KG1 (cell line): ENCODE measurements around the gene RNF38.
"Not testable (repeated sequence)": the region's sequence is repeated elsewhere in the genome, so short reads cannot be mapped to it uniquely, and the experiment has no call there.

Experiments
- DNase-seq: peaks from one replicate; lab custom pipeline; 2025; lab: John Stamatoyannopoulos, UW

The RNF38 gene

DNA sequence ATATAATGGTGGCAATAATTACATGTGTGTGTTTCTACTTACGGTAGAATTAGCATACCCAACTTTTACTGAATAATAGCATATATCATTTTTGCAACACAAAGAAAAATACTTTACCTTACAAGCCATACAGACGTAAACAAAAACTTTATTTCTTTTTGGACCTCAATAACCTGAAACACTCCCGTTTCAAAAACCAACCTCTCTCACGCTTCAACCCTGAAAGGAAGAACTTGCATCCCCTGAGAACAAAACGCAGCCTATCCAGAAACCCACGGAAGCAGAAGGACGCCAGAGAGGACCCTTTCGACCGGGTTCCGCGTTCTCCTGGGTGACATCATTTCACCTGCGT is at the start of gene RNF38:
TSS of gene RNF38 (minus strand) at position 290 of the 352 bp plus-strand sequence. CDS start at position 129, 161 bp downstream.
- DNase-seq: no peak

DNA sequence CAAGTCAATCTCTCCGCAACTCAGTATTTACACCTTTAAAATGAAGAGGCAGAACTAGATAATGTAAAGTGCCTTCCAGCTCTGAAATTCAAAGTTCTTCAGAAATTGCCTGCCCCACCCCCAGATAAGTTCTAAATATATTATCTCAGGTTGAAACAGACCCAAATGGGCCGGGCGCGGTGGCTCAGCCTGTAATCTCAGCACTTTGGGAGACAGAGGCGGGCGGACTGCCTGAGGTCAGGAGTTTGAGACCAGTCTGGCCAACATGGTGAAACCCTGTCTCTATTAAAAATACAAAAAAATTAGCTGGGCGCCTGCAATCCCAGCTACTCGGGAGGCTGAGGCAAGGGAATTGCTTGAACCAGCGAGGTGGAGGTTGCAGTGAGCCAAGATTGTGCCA is 48.5 kb upstream of the RNF38 start:
- DNase-seq: not testable (repeated sequence)

DNA sequence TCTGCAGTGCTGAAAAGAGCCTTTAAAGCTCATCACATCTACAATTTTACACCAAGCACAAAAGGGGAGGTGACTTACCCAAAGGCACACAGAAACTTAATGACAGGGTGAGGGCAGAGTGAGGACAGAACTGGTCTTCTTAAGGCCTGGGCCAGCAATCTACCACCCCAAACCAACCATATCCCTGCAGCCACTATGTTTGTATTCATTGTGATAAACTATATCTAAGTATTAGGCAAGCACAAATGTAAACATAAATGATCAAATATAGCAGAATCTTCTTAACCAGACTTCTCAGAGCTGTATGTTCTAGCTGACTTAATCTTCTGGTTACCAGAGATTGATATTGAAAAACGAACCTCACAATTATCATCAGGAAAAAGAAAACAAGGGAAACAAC is 47.9 kb upstream of the RNF38 start:
- DNase-seq: no peak

DNA sequence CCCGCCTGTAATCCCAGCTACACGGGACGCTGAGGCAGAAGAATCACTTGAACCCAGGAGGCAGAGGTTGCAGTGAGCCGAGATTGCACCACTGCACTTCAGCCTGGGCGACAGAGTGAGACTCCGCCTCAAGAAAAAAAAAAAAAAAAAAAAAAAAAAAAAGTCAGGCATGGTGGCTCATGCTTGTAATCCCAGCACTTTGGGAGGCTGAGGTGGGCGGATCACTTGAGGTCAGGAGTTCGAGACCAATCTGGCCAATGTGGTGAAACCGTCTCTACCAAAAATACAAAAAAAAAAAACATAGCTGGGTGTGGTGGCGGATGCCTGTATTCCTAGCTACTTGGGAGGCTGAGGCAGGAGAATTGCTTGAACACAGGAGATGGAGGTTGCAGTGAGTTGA is 46.6 kb upstream of the RNF38 start:
- not testable (repeated sequence) for DNase-seq

DNA sequence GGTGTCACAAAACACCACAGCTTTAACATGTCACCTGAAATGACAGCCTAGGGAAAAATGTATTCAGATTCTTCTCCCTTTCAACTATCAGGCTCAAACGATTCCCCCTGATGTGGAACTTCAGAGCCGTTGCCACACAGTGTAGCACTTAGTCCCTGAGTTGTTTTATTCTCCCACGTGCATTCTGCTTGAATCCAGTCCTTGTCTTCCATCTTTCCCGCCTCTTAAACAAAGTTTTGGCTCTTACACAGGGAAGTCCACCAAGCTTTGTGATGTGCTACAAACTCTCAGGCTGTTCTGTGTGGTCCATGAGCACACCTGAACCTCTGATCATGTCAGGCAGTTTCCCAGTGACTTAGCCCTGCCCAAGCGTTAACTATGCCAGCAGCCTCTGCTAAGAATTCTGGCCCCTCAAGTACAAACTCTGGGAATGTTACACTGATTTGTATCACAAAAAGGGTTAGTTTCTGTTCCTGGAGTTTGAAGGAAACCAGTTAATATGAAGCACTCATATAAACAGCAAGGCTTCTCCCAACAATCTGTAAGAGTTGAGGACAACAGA is 45.8 kb upstream of the RNF38 start:
- DNase-seq: no peak

DNA sequence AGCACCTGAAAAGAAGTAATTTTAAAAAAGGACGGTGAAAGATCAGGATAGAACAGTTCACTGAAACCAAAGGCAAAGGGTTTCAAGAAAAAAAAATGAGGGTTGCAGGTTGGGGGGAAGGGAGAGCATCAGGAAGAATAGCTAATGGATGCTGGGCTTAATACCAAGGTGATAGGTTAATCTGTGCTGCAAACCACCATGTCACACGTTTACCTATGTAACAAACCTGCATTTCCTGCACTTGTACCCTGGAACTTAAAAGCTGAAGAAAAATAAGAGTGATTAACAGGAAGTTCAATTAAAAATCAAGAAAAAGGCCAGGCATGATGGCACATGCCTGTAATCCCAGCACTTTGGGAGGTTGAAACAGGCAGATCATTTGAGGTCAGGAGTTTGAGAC is 44.1 kb upstream of the RNF38 start:
- DNase-seq: no peak

DNA sequence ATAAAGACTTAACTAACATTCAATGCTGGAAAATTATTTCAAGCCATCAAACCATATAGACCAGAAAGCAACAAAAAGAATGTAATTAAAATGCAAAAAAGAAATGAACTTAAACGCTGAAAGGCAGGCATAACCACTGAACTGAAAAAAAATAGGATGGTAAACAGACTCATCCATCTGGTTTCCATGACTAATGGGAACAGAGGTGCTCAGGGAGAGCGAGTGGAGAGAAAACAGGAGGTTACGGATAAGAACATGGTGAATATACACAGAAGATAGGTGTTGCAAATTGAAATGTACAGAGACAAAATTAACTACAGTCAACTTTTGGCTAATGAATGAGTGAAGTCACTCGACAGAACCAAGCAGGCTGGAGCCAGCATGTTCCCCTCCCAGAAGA is 43.5 kb upstream of the RNF38 start:
- DNase-seq: no peak

DNA sequence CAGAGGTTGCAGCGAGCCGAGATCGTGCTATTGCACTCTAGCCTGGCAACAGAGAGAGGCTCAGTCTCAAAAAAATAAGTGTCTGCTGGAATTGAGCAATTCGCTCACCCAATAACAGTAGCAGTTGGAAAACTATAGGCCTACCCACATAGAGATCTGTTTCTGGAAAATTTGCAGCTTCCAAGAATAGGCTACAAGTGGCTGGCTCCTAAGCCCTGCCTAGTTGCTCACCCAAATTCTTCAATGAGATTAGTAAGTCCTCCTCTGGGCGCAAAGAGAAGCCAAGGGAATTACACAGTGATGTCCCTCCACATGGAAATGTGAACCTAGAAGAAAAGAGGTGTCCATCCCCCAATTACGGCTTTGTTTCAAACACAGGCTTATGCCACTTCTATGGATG is 42.6 kb upstream of the RNF38 start:
- no peak for DNase-seq

DNA sequence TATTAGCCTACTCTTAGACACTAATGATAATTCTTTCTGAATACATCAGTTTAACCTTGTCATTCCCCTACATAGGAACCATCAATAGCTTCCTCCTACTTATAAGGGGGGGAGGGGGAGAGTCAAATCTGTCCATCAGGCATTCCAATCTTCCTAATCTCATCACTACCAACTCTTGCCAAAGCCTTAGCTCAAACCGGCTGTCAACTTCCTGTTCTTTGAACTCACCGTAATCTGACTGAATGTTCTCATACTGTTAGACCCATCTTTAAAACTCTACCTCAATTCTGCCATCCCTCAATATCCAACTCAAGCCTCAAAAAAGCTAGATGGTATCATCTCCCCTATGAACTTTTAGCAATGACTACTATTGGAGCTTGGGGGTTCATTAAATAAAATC is 41.9 kb upstream of the RNF38 start:
- no peak for DNase-seq

DNA sequence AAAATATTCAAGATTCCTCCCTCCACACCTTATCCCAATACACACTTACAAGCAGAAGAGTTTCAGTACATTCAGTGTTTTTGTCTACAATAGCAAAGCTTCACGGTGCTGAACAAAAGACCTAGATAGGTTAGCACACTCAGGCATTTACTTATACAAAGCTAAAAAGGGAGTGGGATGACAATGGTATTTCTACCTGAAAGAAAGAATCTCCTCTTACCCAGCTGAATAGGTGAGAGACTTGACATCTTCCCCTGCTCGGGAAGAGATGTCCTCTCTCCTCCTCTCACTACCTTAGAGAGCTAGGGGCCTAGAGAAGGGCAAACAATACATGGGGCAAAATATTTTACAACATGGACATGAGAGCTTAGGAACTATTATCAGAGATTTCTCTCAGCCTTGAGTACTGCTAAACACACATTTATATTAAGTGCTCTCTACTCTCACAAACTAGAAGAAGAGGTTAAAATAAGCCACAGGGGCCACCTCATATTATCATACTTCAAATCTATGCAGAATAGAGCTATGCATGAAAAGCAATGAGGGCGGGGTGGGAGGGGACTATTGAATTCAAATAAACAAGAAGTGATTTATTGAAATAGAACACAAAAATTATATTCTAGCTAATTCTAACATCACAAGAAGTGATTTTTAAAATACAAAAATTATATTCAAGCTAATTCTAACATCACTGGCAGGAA is 38.6 kb upstream of the RNF38 start:
- no peak for DNase-seq

DNA sequence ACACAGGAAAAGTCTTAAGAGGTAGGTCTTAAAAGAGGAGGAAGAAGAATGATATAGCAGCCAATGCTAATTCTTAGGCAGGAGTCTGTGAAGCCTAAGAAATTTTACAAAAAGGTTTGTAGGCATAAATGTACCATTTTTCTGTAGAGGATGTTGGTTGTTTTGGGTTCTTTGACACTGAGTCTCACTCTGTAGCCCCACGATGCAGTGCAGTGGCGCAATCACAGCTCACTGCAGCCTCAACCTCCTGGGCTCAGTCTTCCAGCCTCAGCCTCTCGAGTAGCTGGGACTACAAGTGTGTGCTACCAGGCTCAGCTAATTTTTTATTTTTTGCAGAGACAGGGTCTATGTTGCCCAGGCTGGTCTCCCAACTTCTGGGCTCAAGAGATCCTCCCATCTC is 37.7 kb upstream of the RNF38 start:
- no peak for DNase-seq

DNA sequence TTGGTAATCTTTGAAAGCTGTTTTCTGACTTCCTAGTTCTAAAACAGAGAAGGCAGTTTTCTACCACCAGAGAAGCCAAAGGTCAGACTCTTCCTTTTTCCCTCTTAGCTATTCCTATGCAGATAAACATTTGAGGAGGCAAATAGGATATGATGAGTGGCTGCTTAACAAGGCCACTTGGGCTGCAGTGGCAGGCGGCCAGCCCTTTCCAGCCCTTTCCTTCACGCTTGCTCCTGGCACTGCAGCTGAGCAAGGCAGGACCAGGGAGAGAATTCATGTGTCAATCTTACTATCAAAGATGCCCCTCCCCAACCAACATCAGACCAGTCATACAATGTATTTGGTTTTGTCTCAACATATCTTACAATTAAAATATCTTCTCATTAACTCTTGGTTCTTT is 36.8 kb upstream of the RNF38 start:
- DNase-seq: no peak

DNA sequence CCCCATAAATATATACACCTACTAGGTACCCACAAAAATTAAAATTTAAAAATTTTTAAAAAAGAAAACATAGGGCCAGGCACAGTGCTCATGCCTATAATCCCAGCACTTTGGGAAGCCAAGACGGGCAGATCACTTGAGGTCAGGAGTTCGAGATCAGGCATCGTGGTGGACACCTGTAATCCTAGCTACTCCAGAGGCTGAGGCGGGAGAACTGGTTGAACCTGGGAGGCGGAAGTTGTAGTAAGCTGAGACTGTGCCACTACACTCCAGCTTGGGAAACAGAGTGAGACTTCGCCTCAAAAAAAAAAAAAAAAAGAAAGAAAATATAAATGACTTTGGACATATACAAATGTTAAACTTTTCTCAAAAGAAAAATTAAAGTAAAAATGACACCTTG is 33.3 kb upstream of the RNF38 start:
- no peak for DNase-seq

DNA sequence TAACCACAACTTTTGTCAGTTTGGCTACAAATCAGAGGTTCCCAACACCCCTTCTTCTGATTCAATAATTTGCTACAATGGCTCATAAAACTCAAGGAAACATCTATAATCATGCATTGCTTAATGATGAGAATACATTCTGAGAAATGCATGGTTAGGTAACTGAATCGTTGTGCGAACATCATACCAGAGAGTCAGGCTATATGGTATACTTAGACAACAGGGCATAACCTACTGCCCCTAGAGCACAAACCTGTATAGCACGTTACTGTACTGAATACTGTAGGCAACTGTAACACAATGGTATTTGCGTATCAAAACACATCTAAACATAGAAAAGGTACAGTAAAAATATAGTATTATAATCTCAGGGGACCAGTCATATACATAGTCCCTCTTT is 31.0 kb upstream of the RNF38 start:
- DNase-seq: no peak

DNA sequence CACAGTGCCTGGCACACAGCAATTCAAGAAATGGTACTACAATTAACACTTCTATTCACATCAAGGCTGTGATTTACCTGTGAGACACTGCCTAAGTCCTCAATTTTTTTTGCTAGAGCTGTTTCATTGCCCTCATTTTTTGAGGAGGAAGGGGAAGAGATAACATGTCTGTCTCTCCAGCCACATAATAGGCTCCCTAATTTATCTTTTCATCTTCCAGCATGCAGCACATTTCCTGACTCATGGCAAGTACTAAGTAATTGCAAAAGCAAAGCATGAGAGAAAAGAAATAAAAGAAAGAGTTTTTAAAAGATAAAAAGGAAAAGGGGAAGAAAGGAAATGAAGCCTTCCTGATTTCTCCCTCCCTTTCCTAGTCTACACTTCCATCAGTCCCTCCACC is 26.9 kb upstream of the RNF38 start:
- no peak for DNase-seq

DNA sequence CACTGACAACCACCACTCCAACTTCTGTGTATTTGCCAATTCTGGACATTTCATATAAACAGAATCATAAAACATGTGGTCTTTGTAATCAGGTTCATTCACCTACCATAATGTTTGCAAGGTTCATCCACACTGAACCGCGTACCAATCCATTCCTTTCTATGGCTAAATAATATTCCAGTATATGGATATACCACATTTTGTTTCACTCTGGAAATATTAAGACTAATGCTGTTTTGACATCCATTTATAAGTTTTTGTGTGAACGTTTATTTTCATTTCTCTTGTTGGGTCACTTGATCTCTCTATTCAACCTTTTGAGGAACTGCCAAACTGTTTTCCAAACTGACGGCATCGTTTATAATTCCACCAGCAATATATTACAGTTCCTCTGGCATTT is 26.3 kb upstream of the RNF38 start:
- DNase-seq: no peak

DNA sequence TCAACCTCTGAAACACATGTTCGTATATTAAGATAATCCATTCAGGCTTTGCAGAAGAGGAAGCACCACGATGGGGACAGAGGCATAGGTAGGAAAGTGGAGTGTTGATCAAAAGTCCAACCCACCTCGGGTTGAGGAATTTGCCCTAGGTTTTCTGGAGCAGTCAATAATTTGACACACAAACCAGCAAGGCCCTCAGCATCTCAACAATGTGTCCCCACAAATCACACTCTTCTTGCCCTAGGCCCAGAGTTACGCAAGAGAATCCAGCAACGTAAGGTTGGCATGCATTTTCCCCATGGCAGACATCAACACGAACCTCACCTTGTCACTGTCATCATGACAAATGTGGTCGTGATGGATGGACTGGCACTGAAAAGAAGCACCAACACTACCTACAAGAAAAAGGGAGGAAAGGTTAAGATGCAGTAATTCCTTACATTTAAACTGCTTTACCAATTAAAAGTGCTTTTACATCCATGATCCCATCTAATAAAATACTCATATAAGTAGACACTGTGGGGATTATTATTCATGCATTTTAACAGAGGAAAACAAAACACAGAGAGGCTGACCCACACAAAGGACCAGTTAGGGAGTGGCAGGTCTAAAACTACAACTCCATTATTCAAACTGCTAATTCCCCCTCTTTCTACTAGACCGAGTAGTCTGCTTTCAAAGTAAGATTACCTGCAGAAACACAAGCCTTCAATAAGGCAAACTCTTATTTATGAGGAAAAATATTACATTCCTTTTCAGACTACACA is 24.4 kb upstream of the RNF38 start:
- no peak for DNase-seq

DNA sequence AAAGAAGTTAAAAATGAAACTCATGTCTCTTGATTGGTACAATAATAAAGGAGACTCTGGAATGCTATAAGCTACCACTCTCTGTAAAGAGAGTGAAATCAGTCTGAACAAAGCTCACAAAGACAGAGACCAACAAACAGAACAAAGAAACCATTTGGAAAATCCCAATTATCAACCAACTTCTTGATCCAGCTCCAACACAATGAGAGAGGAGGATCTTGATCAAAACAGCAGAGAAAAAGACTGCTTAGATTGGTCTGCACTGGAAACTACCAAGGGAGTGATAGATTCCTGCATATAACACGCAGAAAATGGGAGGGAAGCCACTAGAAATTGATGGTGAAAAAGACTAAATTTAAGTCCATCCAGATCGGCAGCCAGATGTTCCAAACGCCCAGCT is 23.1 kb upstream of the RNF38 start:
- DNase-seq: no peak

DNA sequence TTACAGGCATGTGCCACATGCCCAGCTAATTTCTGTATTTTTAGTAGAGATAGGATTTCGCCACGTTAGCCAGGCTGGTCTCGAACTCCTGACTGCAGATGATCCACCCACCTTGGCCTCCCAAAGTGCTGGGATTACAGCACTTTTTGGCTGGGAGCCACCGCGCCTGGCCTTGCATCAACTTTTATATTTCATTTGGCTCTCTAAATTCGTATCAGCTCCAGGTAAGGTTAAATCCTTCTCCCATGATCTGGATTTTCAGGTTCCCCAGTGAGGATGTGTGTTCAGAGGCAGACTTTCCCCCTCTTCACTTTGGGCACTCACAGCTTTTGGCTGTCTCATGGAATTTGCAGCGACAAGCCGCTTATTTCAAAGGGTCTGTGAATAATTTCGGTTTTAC is 16.8 kb upstream of the RNF38 start:
- no peak for DNase-seq

DNA sequence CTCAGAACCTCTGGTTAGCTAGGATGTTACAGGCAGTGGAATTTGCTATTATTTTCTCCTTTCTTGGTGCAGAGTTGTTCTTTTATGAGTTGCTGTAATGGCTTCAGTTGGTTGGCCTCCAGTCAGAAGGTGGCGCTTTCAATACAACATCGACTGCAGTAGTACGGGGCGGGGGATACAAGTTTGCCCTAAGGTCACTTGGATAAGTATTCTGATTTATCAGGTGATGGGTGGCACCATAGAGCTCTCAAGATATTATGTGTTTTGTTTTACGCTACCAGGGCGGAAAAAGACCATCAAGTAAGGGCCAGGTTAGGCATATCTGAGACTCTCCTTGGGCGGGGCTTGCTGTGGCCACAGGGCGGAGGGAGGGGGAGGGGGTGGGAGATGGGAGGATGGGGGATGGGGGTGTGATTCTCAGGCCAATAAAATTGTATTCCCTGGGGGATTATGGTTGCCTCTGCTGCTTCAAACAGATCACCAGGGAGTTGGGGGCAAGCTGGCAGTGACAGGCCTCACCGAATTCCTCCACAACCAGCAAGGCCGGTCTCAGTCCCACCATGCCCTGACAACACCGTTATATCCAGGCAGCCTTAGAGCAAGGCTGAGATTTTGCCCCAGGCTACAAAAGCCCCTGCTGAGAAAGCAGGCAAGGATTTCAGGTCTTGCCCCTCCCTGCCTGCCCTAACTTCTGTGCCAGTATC is 15.9 kb upstream of the RNF38 start:
- DNase-seq: no peak

DNA sequence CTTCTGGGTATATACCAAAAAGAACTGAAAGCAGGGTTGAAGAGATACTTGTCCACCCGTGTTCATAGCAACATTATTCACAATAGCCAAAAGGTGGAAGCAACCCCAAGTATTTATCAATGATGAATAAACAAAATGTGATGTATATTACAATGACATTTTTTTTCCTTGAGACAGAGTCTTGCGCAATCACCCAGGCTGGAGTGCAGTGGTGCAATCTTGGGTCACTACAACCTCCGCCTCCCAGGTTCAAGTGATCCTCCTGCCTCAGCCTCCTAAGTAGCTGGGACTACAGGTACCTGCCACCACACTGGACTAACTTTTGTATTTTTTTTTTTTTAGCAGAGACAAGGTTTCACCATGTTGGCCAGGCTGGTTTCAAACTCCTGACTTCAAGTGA is 11.3 kb upstream of the RNF38 start:
- not testable (repeated sequence) for DNase-seq

DNA sequence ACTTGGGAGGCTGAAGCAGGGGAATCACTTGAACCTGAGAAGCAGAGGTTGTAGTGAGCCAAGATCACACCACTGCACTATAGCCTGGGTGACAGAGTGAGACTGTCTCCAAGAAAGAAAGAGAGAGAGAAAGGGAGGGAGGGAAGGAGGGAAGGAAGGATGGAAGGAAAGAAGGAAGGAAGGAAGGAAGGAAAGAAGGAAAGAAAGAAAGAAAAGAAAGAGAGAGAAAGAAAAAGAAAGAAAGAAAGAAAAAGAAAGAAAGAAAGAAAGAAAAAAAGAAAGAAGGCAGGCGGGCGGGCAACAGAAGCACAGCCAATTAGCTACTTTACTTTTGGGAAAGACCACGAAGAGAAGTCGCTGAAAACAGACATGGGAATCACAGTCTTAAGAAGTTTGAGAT is 9.0 kb upstream of the RNF38 start:
- not testable (repeated sequence) for DNase-seq
